ENCODE results near the gene ABHD8. TPM values are rescaled to one million over a fixed set of nuclear protein-coding genes. Genes with fewer than 3 reads are reported as not detected.
A peak's percentile ranks its signal among the peaks of the same experiment; 100 is the strongest.

Gene ABHD8
- total and polyA plus RNA-seq, 2 donors (not counting 1 experiment from before 2014, with no cell fraction given), result 3.9 to 16.8 TPM

DNA sequence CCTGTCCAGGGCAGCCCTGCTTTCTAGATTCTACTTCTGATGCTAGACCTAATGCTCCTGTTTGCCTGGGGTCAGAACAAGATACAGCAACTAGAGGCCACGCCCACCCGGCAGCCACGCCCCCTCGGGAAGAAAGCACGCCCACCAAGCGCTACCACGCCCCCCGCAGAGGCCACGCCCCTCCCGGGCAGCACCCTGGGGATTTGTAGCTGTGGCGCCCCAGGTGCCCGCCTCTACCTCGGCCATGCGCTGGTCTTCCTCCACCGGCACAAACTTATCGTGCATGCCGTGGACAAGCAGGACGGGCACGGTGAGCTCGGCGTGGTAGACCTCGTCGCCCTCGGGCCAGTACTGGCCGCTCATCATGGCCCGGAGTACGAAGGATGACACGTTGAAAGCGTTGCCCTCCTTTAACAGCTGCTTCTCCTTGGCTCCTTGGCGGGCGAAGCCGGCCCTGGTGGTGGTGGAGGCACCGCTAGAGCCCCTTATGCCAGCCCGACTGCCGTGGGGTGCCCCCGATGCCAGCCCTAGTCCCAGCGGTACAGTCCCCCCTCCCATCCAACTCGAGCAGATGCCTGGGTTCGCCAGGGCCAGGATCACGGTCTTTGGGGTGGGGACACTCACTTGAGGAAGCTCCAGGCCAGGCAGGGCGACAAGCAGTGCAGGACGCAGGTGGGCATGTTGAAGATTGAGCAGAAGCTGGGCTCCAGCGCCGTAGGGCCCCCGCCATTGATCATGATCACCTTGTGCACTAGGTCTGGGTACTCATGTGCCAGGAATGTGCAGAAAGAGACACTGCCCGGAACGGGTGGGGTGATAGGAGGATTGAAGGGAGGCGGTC is 9.0 kb downstream of the ABHD8 start:
- no peak overlapping the region for H2AFZ ChIP-seq (ENCODE audit: low read length)
- H4K20me1 ChIP-seq (ENCODE audit: control insufficient read depth, extremely low read depth, insufficient read depth, low read length), result no peaks in the 10 kb centered on the region
- H3K27me3 ChIP-seq (ENCODE audit: control insufficient read depth, insufficient read depth, low read length), result no peaks in the 10 kb centered on the region
- no peaks in the 10 kb centered on the region for H3K79me2 ChIP-seq (ENCODE audit: control insufficient read depth, insufficient read depth, low read length)
- no peak overlapping the region for H3K27ac ChIP-seq (ENCODE audit: insufficient read depth, low read length)
- H3K9me3 ChIP-seq (ENCODE audit: control insufficient read depth, insufficient read depth, low read depth, low read length), result no peaks in the 10 kb centered on the region
- peaks cover 2% of the 10 kb centered on the region for H3K4me1 ChIP-seq (ENCODE audit: control insufficient read depth, extremely low read depth, insufficient read depth, low read length)
- no peak for TF ChIP-seq EZH2 (IDR thresholded peaks at IDR 0.05; ENCODE audit: low read length, missing control alignments)
- TF ChIP-seq, protein P1, sequence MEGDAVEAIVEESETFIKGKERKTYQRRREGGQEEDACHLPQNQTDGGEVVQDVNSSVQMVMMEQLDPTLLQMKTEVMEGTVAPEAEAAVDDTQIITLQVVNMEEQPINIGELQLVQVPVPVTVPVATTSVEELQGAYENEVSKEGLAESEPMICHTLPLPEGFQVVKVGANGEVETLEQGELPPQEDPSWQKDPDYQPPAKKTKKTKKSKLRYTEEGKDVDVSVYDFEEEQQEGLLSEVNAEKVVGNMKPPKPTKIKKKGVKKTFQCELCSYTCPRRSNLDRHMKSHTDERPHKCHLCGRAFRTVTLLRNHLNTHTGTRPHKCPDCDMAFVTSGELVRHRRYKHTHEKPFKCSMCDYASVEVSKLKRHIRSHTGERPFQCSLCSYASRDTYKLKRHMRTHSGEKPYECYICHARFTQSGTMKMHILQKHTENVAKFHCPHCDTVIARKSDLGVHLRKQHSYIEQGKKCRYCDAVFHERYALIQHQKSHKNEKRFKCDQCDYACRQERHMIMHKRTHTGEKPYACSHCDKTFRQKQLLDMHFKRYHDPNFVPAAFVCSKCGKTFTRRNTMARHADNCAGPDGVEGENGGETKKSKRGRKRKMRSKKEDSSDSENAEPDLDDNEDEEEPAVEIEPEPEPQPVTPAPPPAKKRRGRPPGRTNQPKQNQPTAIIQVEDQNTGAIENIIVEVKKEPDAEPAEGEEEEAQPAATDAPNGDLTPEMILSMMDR (conservative IDR thresholded peaks at IDR 0.05 in 1 of 2, IDR thresholded peaks at IDR 0.05 in 1 of 2; ENCODE audit: low read depth in 1 of 2, low read length in 2 of 2), result no peak
- H3K36me3 ChIP-seq (ENCODE audit: control insufficient read depth, insufficient read depth, low read length), result peaks cover 1% of the 10 kb centered on the region
- no peak overlapping the region for H3K9ac ChIP-seq (ENCODE audit: insufficient read depth, low read length)
- no peak for DNase-seq (ENCODE audit: low read depth in 2 of 2)
- no peak overlapping the region for H3K4me2 ChIP-seq (ENCODE audit: extremely low read depth, insufficient read depth, low read length)
- no peak overlapping the region for H3K4me3 ChIP-seq (replicated peaks in 1 of 4; ENCODE audit: control extremely low read depth in 1 of 4, insufficient read depth in 1 of 4, low read depth in 3 of 4, low read length in 4 of 4)

DNA sequence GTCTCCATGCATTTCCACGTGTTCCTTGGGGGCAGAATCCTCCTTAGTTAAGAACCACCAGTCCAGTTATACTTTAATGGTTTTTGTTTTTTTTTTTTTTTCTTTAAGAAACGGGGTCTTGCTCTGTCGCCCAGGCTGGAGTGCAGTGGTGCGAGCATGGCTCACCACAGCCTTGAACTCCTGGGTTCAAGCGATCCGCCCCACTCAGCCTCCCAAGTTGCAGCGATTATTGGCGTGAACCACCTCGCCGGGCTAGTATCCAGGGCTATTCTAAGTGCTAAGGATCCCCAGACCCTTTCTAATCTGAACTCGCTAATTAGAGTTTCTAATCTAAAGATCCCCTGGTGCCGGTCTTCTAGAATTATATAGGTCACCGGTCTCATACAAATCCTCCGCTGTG is 9.6 kb downstream of the ABHD8 start:
- TF ChIP-seq, protein P1 (conservative IDR thresholded peaks at IDR 0.05 in 1 of 2, IDR thresholded peaks at IDR 0.05 in 1 of 2; ENCODE audit: low read depth in 1 of 2, low read length in 2 of 2), result no peak
- no peak for TF ChIP-seq EZH2 (IDR thresholded peaks at IDR 0.05; ENCODE audit: low read length, missing control alignments)
- H3K4me3 ChIP-seq (replicated peaks in 1 of 4; ENCODE audit: control extremely low read depth in 1 of 4, insufficient read depth in 1 of 4, low read depth in 3 of 4, low read length in 4 of 4), result no peak overlapping the region
- DNase-seq (ENCODE audit: low read depth in 2 of 2), result no peak

DNA sequence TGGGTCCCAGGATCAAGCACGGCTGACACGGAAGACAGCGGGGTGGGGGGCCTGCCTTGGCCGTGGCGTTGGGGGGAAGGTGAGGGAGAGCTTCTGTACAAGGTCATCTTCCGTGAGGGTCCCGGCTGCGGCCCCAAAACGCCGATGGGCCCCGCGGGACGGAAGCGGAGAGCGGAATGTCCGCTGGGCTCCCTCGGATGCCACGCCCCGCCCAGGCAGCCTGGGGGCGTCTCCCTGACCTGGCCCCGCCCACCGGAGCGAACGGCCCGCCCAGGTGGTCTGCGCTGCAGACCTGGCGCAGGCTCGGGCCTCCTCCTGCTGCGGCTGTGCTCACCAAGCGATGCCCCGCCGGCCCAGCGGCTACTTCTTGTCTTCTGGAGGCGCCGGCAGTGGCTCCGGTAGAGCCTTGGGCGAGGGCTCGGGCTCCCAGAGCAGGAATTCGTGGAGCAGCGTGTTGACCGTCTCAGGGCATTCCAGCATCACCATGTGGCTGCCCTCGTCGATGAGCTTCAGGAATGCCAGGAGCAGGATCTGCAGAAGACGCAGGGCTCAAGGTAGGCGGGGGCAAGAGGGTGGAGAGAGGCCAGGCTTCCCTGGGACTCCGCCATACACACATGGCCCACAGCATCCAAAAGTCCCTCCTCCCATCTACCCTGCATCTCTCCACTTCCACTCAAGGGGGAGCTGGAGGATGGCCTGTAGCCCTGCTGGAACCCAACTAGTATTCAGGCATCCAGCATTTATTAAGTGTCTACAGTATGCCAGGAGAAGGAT is 10.7 kb downstream of the ABHD8 start:
- peak overlapping the region; percentile 95 for H2AFZ ChIP-seq (ENCODE audit: low read length)
- peak overlapping the region; percentile 48 for H3K9ac ChIP-seq (ENCODE audit: insufficient read depth, low read length)
- TF ChIP-seq, protein P1 (conservative IDR thresholded peaks at IDR 0.05 in 1 of 2, IDR thresholded peaks at IDR 0.05 in 1 of 2; ENCODE audit: low read depth in 1 of 2, low read length in 2 of 2), result peak; percentile 83 to 89
- TF ChIP-seq EZH2 (IDR thresholded peaks at IDR 0.05; ENCODE audit: low read length, missing control alignments), result no peak
- H3K9me3 ChIP-seq (ENCODE audit: control insufficient read depth, insufficient read depth, low read depth, low read length), result no peaks in the 10 kb centered on the region
- peak; percentile 79 to 89 for DNase-seq (ENCODE audit: low read depth in 2 of 2)
- H3K4me3 ChIP-seq (replicated peaks in 1 of 4; ENCODE audit: control extremely low read depth in 1 of 4, insufficient read depth in 1 of 4, low read depth in 3 of 4, low read length in 4 of 4), result peak overlapping the region; percentile 51 to 69 (median 58)
- peak overlapping the region; percentile 46 for H3K27ac ChIP-seq (ENCODE audit: insufficient read depth, low read length)
- H3K4me2 ChIP-seq (ENCODE audit: extremely low read depth, insufficient read depth, low read length), result peak overlapping the region; percentile 77
- no peaks in the 10 kb centered on the region for H3K27me3 ChIP-seq (ENCODE audit: control insufficient read depth, insufficient read depth, low read length)
- H4K20me1 ChIP-seq (ENCODE audit: control insufficient read depth, extremely low read depth, insufficient read depth, low read length), result no peaks in the 10 kb centered on the region
- H3K36me3 ChIP-seq (ENCODE audit: control insufficient read depth, insufficient read depth, low read length), result peaks cover 1% of the 10 kb centered on the region
- peaks cover 2% of the 10 kb centered on the region for H3K4me1 ChIP-seq (ENCODE audit: control insufficient read depth, extremely low read depth, insufficient read depth, low read length)
- no peaks in the 10 kb centered on the region for H3K79me2 ChIP-seq (ENCODE audit: control insufficient read depth, insufficient read depth, low read length)

More for the DNA sequence above, 9.6 kb downstream of the ABHD8 start:
- Histone ChIP-seq H3K4me2 (ENCODE audit: extremely low read depth, insufficient read depth, low read length) (no peak overlapping the region), H3K9me3 (ENCODE audit: control insufficient read depth, insufficient read depth, low read depth, low read length) (no peaks in the 10 kb centered on the region), H4K20me1 (ENCODE audit: control insufficient read depth, extremely low read depth, insufficient read depth, low read length) (no peaks in the 10 kb centered on the region), H3K27ac (ENCODE audit: insufficient read depth, low read length) (no peak overlapping the region), H2AFZ (ENCODE audit: low read length) (no peak overlapping the region), H3K4me1 (ENCODE audit: control insufficient read depth, extremely low read depth, insufficient read depth, low read length) (peaks cover 2% of the 10 kb centered on the region), H3K27me3 (ENCODE audit: control insufficient read depth, insufficient read depth, low read length) (no peaks in the 10 kb centered on the region), H3K9ac (ENCODE audit: insufficient read depth, low read length) (no peak overlapping the region), H3K36me3 (ENCODE audit: control insufficient read depth, insufficient read depth, low read length) (peaks cover 1% of the 10 kb centered on the region), H3K79me2 (ENCODE audit: control insufficient read depth, insufficient read depth, low read length) (no peaks in the 10 kb centered on the region)
